Measurements from ENCODE around the gene HFE.

DNA sequence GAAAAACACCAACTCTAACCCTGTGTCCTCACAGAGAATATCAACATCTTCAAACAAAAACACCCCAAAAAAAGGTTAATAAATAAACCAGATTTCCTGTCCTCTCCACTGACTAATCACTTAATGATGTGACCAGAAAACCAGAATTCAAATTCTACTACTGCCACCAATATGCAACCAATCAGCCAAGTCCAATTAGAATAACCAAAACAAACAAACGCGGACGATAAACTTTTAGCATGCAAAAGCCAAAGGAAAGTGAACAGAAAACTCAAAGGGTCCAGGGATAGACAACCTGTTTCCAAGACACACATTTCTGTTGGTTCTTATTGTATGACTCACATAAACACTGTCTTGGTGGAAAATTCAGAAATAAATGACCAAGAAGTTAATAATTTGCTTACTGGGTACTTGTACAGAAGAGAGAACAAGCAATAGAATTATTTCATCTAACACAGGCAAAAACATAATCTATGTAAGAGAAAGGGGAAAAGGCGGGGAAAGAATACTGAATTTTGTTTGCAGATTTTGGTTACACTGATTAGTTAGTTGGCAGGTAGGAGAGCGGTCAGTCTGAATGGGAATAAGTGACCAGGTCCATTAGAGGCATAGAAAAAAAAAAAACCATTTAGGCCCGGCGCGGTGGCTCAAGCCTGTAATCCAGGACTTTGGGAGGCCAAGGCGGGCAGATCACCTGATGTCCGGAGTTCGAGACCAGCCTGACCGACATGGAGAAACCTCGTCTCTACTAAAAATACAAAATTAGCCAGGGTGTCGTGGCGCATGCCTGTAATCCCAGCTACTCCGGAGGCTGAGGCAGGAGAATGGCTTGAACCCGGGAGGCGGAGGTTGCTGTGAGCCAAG, 34.1 kb downstream of the HFE start:
- TF ChIP-seq, protein P1, sequence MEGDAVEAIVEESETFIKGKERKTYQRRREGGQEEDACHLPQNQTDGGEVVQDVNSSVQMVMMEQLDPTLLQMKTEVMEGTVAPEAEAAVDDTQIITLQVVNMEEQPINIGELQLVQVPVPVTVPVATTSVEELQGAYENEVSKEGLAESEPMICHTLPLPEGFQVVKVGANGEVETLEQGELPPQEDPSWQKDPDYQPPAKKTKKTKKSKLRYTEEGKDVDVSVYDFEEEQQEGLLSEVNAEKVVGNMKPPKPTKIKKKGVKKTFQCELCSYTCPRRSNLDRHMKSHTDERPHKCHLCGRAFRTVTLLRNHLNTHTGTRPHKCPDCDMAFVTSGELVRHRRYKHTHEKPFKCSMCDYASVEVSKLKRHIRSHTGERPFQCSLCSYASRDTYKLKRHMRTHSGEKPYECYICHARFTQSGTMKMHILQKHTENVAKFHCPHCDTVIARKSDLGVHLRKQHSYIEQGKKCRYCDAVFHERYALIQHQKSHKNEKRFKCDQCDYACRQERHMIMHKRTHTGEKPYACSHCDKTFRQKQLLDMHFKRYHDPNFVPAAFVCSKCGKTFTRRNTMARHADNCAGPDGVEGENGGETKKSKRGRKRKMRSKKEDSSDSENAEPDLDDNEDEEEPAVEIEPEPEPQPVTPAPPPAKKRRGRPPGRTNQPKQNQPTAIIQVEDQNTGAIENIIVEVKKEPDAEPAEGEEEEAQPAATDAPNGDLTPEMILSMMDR (IDR thresholded peaks at IDR 0.05): no peak
- no peak for TF ChIP-seq POLR2A (IDR thresholded peaks at IDR 0.05)
